ENCODE measurements around the gene STARD8.
"Not testable (repeated sequence)": the region's sequence is repeated elsewhere in the genome, so short reads cannot be mapped to it uniquely, and the experiment has no call there.

STARD8 gene, protein sequence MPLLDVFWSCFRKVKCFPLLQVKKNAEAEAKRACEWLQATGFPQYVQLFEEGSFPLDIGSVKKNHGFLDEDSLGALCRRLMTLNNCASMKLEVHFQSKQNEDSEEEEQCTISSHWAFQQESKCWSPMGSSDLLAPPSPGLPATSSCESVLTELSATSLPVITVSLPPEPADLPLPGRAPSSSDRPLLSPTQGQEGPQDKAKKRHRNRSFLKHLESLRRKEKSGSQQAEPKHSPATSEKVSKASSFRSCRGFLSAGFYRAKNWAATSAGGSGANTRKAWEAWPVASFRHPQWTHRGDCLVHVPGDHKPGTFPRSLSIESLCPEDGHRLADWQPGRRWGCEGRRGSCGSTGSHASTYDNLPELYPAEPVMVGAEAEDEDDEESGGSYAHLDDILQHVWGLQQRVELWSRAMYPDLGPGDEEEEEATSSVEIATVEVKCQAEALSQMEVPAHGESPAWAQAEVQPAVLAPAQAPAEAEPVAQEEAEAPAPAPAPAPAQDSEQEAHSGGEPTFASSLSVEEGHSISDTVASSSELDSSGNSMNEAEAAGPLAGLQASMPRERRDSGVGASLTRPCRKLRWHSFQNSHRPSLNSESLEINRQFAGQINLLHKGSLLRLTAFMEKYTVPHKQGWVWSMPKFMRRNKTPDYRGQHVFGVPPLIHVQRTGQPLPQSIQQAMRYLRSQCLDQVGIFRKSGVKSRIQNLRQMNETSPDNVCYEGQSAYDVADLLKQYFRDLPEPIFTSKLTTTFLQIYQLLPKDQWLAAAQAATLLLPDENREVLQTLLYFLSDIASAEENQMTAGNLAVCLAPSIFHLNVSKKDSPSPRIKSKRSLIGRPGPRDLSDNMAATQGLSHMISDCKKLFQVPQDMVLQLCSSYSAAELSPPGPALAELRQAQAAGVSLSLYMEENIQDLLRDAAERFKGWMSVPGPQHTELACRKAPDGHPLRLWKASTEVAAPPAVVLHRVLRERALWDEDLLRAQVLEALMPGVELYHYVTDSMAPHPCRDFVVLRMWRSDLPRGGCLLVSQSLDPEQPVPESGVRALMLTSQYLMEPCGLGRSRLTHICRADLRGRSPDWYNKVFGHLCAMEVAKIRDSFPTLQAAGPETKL

DNA sequence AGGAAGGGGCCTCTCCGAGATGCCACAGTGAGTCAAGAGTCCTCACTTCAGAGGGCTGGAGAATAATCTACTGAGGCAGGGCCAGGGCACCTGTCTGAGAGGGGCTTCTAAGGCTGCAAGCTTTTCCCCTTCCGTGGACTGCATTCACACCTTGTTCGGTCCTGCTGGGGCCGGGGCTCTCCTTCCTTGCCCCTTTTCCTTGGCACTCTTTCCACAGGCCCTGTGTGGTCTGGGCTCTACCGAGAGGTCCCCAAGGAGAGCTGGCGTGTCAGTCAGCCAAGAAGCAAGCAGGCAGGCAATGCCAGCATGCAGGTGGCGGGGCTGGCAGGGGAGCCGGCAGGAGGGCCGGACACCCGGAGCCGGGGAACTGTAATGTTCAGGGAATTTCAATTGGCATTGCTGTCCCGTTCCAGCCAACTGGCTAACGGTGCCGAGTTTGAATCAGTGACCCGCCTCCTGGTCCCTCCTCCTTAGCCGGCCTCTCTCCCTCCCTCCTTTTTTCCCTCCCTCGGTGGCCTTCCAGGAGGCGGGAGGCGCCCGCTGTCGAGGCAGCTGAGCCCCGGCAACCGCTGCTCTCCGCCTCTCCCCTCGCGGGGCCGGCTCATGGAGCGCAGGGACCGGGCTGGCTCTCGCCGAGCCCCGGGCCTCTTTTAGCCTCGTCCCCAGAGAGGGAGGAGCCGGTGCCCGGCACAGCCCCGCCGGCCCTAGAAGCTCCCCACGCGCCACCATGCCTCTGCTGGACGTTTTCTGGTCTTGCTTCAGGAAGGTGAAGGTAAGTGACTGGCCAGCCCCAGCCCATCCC is at the start of gene STARD8:
TSS of gene STARD8 (plus strand) at position 511 of the 802 bp plus-strand sequence. CDS start at position 728, 217 bp downstream.
- in situ Hi-C loops (cut with MboI; ENCODE audit: low sequenced_read_pairs), result no loop called here

DNA sequence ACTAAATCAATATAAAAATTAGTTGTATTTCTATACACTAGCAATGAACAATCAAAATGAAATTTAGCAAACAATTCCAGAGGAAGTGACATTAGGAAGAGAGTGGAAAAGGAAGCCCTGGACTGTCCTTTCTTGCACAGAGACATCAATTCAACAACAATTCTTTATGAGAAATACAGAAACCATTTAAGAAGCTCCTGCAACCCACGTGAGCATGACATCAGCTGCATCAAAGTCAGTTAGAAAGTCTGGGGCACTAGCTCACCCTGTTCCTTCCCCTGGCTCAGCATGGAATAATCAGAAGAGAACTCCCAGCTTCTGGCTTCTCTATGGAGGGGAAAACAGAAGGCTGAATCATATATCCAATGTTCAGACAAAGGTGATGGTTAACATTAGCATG is 48.6 kb upstream of the STARD8 start:
- in situ Hi-C loops (cut with MboI; ENCODE audit: low sequenced_read_pairs), result no loop called here

DNA sequence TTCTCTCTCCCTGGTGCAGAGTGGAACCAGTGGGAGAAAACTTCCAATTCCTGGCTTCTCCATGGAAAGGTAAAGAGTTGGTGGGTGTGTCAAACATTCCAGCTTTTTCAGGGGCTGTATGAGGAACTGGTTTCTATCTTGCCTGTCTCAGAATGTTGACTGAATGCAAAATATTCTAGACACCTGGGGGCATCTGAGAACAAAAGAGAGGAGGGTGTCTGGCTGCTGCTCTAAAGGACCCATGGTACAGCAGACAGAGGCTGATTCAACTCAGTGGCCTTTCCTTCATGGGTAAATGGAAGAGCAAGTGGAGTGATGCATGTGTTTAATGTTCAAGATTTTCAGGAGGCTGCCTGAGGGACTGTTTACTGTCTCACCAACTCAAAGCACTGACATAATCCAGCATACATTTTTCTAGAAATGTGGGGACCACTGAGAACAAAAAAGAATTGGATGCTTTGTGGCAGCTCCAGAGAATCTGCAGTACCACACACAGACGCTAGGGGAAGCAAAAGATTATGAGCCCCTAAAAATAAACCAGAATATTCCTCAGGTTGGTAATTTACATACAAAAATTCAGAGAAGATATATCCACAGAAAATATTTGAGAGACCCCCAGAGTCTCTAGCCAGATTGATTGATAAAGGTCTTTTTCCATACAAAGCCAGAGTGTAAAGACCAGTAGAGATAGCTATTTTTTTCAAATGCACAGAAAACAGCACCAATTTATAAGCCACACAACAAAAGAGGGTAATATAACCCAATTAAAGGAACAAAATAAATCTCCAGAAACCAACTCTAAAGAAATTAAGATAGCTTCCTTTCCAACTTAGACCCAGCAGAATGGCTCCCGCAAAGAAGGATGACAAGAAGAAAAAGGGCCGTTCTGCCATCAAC is 48.0 kb upstream of the STARD8 start:
- in situ Hi-C loops (cut with MboI; ENCODE audit: low sequenced_read_pairs), result no loop called here

DNA sequence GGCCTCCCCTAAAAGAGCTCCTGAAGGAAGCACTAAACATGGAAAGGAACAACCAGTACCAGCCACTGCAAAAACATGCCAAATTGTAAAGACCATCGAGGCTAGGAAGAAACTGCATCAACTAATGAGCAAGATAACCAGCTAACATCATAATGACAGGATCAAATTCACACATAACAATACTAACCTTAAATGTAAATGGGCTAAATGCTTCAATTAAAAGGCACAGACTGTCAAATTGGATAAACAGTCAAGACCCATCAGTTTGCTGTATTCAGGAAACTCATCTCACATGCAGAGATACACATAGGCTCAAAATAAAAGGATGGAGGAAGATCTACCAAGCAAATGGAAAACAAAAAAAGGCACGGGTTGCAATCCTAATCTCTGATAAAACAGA is 43.2 kb upstream of the STARD8 start:
- in situ Hi-C loops (cut with MboI; ENCODE audit: low sequenced_read_pairs), result not testable (repeated sequence)

DNA sequence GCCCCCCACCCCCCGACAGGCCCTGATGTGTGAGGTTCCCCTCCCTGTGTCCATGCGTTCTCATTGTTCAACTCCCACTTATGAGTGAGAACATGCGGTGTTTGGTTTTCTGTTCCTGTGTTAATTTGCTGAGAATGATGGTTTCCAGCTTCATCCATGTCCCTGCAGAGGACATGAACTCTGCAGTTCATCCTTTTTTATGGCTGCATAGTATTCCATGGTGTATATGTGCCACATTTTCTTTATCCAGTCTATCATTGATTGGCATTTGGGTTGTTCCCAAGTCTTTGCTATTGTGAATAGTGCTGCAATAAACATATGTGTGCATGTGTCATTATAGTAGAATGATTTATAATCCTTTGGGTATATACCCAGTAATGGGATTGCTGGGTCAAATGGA is 32.7 kb upstream of the STARD8 start:
- in situ Hi-C loops (cut with MboI; ENCODE audit: low sequenced_read_pairs), result not testable (repeated sequence)

DNA sequence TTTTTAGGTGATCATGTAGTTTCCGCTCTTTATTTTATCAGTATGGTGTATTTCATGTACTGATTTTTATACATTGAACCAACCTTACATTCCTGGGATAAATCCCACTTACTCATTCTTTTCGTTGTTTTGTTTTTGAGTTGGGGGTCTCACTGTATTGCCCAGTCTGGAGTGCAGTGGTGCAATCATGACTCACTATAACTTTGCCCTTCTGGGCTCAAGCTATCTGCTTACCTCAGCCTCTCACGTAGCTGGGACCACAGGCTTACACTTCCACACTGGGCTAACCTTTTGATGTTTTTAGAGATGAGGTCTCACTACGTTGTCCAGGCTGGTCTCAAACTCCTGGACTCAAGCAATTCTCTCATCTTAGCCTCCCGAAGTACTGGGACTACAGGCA is 19.5 kb upstream of the STARD8 start:
- in situ Hi-C loops (cut with MboI; ENCODE audit: low sequenced_read_pairs), result no loop called here

DNA sequence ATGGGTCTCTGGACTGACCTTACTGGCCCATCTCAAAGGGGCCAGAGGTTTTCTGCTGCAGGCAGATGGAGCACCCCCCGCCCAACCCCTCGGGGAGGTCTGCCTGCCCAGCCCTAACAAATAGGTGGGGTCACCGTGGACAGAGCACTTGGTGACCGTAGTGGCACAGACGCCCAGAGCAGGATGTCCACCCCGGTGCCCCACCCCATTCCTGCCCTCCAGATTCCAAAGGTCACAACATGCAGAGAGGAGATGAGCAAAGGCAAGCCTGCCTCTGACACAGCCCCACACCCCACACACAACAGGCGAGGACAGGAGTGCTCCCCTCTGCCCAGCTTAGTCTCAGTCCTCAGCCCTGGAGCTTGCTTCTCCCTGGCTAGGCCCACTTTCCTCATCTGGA is 17.5 kb upstream of the STARD8 start:
- in situ Hi-C loops (cut with MboI; ENCODE audit: low sequenced_read_pairs), result not testable (repeated sequence)

DNA sequence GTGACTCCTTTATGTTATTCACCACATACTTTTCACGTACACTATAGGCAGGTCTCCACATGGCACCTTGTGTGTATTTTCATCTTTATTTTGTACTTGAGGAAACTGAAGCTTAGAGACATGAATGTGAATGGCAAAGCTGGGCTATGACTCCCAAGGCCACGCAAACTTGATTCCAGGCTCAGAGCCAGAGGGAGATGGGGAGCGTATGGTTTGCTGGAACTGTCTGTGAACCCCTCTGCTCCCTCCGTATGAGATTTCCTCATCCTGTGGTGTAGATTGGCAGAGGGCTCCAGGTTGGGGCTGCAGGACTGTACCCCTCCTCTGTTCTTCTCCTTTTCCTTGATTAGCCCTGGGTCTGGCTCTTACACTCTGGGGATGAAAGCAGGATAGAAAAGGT is 16.1 kb upstream of the STARD8 start:
- in situ Hi-C loops (cut with MboI; ENCODE audit: low sequenced_read_pairs), result no loop called here

DNA sequence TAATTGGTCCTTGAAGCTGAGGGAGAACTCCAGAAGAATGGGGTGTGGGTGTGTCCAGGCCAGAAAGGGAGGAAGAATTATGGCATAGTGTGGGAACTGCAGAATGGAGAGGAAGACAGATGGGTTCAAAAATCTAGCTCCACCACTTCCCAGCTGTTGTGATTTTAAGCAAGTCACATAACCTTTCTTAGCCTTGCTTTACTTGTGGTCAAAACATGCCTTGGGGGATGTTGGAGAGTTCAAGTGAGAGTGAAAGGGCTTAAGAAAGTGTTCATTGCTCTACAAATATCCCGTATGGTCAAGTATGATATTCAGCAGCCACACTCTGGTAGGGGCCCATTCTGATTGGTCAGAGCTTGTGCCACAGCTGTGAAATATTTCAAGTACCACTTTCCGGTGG is 15.0 kb upstream of the STARD8 start:
- in situ Hi-C loops (cut with MboI; ENCODE audit: low sequenced_read_pairs), result no loop called here

DNA sequence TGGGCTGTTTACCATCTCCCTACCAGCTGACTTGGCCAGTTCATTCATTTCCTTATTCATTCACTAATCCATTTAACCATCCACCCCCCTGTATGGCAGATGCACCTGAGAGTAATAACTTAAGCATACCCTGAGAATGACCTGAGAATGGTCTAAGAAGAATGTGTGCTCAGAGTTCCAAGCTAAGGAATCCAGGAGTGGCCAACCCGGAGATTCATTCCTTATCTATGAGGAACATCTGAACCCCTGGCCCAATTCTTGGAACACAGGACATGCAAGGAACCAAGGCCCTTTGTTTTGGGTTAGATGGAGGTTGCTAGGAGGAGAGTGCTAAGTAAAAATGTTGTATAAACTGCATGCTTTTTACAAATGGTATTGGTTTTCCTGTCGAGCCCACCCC is 13.5 kb upstream of the STARD8 start:
- in situ Hi-C loops (cut with MboI; ENCODE audit: low sequenced_read_pairs), result no loop called here

DNA sequence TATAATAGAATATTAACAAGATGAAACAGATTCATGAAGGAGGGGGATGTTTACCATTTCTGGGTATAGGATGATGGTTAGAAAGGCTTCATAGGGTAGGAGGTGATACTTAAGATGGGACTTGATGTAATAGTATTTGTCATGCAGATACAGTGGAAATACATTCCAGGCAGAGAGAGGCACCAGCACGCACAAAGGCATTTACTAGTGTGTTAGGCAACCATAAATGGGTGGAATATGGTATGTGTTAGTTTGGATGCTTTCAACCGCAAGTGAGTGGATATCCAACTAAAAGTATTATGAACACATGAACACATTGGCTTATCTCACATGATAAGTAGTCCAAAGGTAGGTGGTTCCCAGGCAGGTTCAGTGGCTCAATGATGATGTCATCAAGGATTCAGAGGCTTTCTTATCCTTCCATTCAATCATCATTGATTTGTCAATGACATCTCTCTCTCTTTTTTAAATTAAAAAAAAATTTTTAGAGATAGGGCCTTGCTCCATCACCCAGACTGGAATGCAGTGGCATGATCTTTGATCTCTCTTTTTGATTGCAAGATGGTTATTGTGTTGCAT is 12.7 kb upstream of the STARD8 start:
- in situ Hi-C loops (cut with MboI; ENCODE audit: low sequenced_read_pairs), result no loop called here

DNA sequence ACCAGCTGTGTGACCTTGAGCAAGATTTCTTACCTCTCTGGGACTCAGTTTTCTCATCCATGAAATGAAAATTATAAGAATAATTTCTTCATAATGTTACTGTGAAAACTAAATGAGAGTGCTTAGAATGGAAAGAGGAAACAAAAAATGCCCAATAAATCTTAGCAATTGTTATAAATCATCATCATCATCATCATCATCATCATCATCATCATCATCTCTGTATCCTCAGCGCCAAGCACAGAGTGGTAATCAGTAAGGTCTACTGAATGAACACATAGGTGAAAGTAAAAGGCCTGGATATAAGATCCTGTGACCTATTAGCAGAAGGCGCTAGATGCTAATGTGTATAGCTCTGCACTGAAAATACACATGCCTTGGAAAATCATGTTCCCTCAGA is 6.8 kb upstream of the STARD8 start:
- in situ Hi-C loops (cut with MboI; ENCODE audit: low sequenced_read_pairs), result no loop called here

DNA sequence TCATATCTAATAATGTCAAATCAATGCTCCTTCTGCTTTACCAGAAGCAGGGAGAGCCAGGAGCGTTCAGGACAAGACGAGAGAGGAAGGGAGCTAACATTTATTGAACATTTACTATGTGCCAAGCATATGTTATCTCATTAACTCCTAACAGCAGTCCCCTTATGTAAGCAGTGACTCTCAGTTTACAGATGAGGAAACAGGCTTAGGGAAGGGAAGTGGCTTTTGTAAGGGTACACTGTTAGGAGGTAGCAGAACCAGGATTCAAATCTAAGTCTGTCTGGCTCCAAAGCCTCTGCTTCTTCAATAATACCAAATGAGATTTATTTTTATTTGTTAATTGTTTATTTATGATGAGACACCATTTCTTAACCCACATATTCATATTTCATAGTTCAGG is 2.6 kb upstream of the STARD8 start:
- in situ Hi-C loops (cut with MboI; ENCODE audit: low sequenced_read_pairs), result no loop called here

DNA sequence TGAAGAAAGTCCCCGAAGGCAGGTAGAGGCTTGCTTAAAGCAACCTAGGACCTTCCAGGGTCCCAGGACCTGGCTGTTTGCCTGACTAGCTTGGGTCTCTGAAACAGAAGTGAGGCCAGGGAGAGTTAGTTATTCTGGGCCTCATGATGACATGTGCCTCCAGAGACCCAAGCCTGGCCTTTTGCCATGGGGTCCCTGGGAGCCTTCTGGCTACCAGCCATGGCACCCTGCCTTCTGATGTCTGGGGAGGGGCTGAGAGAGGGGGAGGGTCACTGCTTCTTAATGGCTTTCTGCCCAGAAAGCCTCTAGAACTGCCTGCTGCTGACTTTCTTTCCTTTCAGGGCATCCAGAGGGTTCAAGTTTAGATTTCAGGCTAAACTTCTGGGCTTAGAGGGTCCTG is 1.0 kb upstream of the STARD8 start:
- in situ Hi-C loops (cut with MboI; ENCODE audit: low sequenced_read_pairs), result no loop called here

DNA sequence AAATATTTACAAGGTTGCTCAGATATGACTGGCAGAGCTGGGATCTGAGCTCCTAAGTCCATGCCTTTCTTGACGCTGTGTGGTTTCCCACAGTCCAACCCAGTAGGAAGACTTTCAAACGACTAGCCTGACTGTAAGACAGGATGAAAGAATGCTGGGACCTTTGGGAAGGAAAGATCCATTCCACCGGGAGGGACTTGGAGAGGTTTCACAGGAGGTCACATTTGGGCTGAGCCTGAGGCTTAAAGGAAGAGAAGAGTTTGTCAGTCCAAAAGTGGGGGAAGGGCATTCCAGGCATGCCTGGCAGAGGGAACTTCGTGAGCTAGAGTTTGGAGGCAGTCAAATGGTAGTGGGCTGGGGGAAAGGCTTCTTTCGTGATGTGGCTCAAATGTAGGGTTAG is 1.5 kb downstream of the STARD8 start:
- in situ Hi-C loops (cut with MboI; ENCODE audit: low sequenced_read_pairs), result no loop called here

DNA sequence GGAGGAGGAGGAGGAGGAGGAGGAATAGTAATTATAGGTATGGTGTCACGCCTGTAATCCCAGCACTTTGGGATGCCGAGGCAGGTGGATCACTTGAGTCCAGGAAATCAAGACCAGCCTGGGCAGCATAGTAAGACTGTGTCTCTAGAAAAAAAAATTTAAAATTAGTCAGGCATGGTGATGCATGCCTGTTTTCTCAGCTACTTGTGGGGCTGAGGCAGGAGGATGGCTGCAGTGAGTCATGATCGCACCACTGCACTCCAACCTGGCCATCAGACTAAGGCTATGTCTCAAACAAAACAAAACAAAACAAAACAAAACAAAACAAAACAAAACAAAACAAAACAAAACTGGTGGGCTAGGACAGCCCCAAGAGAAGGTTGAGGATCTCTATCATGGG is 3.0 kb downstream of the STARD8 start:
- in situ Hi-C loops (cut with MboI; ENCODE audit: low sequenced_read_pairs), result no loop called here

DNA sequence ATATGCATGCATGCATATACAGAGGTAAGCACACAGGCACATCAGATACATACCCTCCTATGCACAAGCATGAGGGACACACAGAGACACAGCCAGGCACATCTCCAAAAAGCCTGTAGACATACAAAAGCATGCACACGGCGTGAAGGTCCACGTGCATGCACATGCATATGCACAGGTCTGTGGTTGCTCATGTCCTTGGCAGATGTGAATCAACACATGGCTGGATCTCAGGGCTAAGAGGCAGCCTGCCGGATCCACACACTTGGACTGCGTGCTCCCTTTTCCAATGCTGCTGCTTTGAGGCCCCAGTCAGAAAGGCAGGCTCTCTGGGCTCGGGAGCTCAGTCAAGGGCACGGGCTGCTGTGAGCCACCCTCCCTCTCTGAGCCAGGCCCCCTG is 3.6 kb downstream of the STARD8 start:
- in situ Hi-C loops (cut with MboI; ENCODE audit: low sequenced_read_pairs), result no loop called here

DNA sequence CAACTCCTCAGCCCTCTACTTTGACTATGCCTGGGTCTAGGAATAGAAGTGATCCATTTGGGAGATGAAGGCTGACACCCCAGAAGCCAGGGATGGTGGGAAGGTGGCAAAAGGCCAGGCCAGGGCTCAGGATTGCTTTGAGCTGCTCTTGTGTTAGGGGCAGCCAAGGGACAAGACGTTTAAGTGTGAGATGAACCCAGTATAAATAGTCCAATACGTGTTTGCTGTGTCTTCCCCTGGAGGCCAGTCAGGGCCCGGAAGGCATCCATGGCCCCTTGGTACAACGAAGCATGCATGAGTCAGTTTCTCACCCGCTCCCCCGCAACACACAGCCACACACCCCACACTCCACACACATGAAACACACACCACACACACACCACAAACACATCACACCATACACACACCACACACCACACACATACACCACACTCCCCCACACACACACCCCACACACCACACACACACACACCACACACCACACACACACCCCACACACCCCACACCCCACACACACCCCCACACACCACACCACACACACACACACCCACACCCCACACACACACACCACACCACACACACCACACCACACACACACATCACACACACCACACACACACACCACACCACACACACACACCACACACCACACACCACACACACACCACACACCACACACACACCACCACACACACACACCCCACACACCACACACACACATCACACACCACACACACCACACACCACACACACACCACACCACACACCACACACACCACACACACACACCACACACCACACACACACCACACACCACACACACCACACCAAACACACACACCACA is 5.1 kb downstream of the STARD8 start:
- in situ Hi-C loops (cut with MboI; ENCODE audit: low sequenced_read_pairs), result no loop called here

DNA sequence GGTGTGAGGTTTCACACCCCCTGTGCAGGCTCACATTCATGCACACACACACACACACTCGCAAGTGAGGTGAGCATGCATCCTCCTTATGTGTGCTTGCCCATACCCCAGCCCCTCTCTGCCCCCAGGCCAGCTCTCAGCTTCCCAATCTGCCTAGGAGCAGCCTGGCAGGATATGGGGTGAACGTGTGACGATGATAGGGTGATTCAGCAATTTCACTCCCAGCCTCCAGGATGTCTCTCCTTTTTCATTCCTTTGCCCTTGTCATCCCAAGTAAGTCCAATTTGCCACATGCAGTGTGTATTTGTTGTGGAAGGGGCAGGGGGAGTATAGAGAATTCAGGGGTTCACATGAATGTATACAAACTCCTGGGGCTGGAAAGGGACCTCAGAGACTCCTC is 7.2 kb downstream of the STARD8 start:
- in situ Hi-C loops (cut with MboI; ENCODE audit: low sequenced_read_pairs), result no loop called here

Data from hTERT RPE-1 (cell line).